HepG2 (cell line): ENCODE results near the gene TPD52L2. TPM values are rescaled to one million over a fixed set of nuclear protein-coding genes. Genes with fewer than 3 reads are reported as not detected.

Source experiments
- FOXC1 ChIP-seq: sonication (generic); formaldehyde crosslinking; IDR thresholded peaks from 2 replicates; pipeline ENCODE4 v1.8.0; 2022; ENCODE audit warnings: mild to moderate bottlenecking, missing genetic modification reagents, borderline replicate concordance
- KLF9 ChIP-seq: IDR thresholded peaks from 2 replicates; pipeline ENCODE4 v1.6.1; 2016; ENCODE audit warnings: low read depth
- NAIF1 ChIP-seq: sonication (generic); formaldehyde crosslinking; IDR thresholded peaks from 2 replicates; pipeline ENCODE4 v1.5.0; 2020; ENCODE audit warnings: mild to moderate bottlenecking, missing genetic modification reagents, borderline replicate concordance
- RFX1 ChIP-seq: fragments of 450-650 bp; IDR thresholded peaks from 2 replicates; pipeline ENCODE4 v1.6.1; 2017
- XBP1 ChIP-seq: sonication (generic); formaldehyde crosslinking; IDR thresholded peaks from 2 replicates; pipeline ENCODE4 v1.5.0; 2020; ENCODE audit warnings: missing genetic modification reagents
- ZBTB42 ChIP-seq: sonication (generic); formaldehyde crosslinking; IDR thresholded peaks from 2 replicates; pipeline ENCODE4 v1.5.0; 2020; ENCODE audit warnings: mild to moderate bottlenecking, missing genetic modification reagents
- ZNF34 ChIP-seq: sonication (generic); formaldehyde crosslinking; IDR thresholded peaks from 2 replicates; pipeline ENCODE4 v1.4.0; 2020; ENCODE audit warnings: mild to moderate bottlenecking, missing genetic modification reagents, borderline replicate concordance
- ZNF788 ChIP-seq: sonication (generic); formaldehyde crosslinking; IDR thresholded peaks from 2 replicates; pipeline ENCODE4 v1.5.0; 2020; ENCODE audit warnings: mild to moderate bottlenecking, missing genetic modification reagents, borderline replicate concordance
- polyA plus RNA-seq, 8 experiments: library from polyadenylated mRNA; depleted of rRNA in 3 of 8; stranded (reverse) in 7 of 8; unstranded in 1 of 8; fragments of >200 nt; fragmentation: Illumina TruSeq in 4 of 8; extraction: Trizol in 4 of 8; gene quantifications; 2 replicates each; pipeline versions ENCODE4 v1.2.1 to v1.2.3, GENCODE V29; 2011 to 2016; ENCODE audit warnings: low read depth in 4 of 8, missing spikeins in 1 of 8, mixed read lengths in 1 of 8; ENCODE audit not compliant: insufficient read depth in 1 of 8
- total RNA-seq, 5 experiments: library from RNA; depleted of rRNA; stranded (reverse); fragments of >200 nt; fragmentation: Illumina TruSeq; extraction: Trizol; gene quantifications; 2 replicates each; pipeline ENCODE4 v1.2.3, GENCODE V29; 2016; ENCODE audit warnings: low read depth in 1 of 5
- TF ChIP-seq, protein P1 (sequence below): sonication (generic); formaldehyde crosslinking; IDR thresholded peaks from 2 replicates; pipeline ENCODE4 v1.5.1; 2020; ENCODE audit warnings: mild to moderate bottlenecking, missing genetic modification reagents, moderate library complexity

Gene TPD52L2
- total and polyA plus RNA-seq, 2 of the 13 experiments (the other 11 are each of a cell fraction or from before 2014, with no cell fraction given) = 156 to 184 TPM

DNA sequence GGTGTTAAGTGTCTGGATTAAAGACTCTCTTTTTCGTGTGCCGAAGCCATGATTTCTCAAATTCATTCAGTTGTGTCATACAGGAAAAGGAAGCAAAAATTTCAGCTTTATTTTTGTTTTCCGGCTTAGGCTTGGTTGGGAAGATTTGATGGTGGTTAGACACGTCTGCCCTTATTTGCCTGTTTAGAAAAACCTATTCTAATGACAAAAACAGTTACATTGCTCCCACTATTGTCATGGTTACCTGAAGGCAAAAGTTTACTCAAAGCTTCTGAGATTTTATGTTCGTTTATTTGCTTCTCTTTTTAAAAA is 30.8 kb downstream of the TPD52L2 start (continued):
- TF ChIP-seq, protein P1, sequence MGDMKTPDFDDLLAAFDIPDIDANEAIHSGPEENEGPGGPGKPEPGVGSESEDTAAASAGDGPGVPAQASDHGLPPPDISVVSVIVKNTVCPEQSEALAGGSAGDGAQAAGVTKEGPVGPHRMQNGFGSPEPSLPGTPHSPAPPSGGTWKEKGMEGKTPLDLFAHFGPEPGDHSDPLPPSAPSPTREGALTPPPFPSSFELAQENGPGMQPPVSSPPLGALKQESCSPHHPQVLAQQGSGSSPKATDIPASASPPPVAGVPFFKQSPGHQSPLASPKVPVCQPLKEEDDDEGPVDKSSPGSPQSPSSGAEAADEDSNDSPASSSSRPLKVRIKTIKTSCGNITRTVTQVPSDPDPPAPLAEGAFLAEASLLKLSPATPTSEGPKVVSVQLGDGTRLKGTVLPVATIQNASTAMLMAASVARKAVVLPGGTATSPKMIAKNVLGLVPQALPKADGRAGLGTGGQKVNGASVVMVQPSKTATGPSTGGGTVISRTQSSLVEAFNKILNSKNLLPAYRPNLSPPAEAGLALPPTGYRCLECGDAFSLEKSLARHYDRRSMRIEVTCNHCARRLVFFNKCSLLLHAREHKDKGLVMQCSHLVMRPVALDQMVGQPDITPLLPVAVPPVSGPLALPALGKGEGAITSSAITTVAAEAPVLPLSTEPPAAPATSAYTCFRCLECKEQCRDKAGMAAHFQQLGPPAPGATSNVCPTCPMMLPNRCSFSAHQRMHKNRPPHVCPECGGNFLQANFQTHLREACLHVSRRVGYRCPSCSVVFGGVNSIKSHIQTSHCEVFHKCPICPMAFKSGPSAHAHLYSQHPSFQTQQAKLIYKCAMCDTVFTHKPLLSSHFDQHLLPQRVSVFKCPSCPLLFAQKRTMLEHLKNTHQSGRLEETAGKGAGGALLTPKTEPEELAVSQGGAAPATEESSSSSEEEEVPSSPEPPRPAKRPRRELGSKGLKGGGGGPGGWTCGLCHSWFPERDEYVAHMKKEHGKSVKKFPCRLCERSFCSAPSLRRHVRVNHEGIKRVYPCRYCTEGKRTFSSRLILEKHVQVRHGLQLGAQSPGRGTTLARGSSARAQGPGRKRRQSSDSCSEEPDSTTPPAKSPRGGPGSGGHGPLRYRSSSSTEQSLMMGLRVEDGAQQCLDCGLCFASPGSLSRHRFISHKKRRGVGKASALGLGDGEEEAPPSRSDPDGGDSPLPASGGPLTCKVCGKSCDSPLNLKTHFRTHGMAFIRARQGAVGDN (CRISPR knock-in tag) = no peak
- TF ChIP-seq ZNF34 = no peak
- 0 out of 2 replicates have a peak, but pooled peaks have one; percentile 0 for TF ChIP-seq ZBTB42
- 0 out of 2 replicates have a peak, but pooled peaks have one; percentile 9 for TF ChIP-seq XBP1 (CRISPR knock-in tag)
- no peak for TF ChIP-seq FOXC1 (CRISPR knock-in tag)
- TF ChIP-seq RFX1 = peak; percentile 25; the same call in 1 of the 2 replicates
- TF ChIP-seq ZNF788 = no peak
- 0 out of 2 replicates have a peak, but pooled peaks have one; percentile 54 for TF ChIP-seq NAIF1 (CRISPR knock-in tag)
- peak; percentile 16; the same call in 1 of the 2 replicates for TF ChIP-seq KLF9 (CRISPR knock-in tag)
